ENCODE results near the gene RAB3A. TPM values are rescaled to one million over a fixed set of nuclear protein-coding genes. Genes with fewer than 3 reads are reported as not detected.

RAB3A gene
- total and polyA plus RNA-seq, 9 of the 15 experiments (the other 6 are each of a cell fraction or from before 2014, with no cell fraction given), result 0.17 to 5.1 (median 0.90) TPM; not detected in 1

GRCh38 chr19:18152442-18152816, 51.4 kb downstream of the RAB3A start (continued):
- TF ChIP-seq FOXP4 (CRISPR knock-in tag; IDR thresholded peaks at IDR 0.05; ENCODE audit: borderline replicate concordance) (peak; percentile 18; the same call in 1 of the 2 replicates), ZNF324 (CRISPR knock-in tag; IDR thresholded peaks at IDR 0.05) (no peak), ZNF146 (CRISPR knock-in tag; IDR thresholded peaks at IDR 0.05; ENCODE audit: unreplicated experiment) (no peak), ZNF23 (CRISPR knock-in tag; IDR thresholded peaks at IDR 0.05) (no peak), RUNX1 (IDR thresholded peaks at IDR 0.05; ENCODE audit: low read depth) (no peak), RAD51 (IDR thresholded peaks at IDR 0.05; ENCODE audit: borderline replicate concordance, low read depth) (peak; percentile 24; the same call in 1 of the 2 replicates), ETS1 (conservative IDR thresholded peaks at IDR 0.05; ENCODE audit: control insufficient read depth, low read depth, low read length) (0 out of 2 replicates have a peak, but pooled peaks have one; percentile 11), SFPQ (IDR thresholded peaks at IDR 0.05; ENCODE audit: low read depth, low read length) (no peak), SIN3B (IDR thresholded peaks at IDR 0.05; ENCODE audit: low read depth) (no peak), GABPB2 (CRISPR knock-in tag; conservative IDR thresholded peaks at IDR 0.05) (no peak), NFRKB (IDR thresholded peaks at IDR 0.05; ENCODE audit: low read depth) (no peak), IRF1 (CRISPR knock-in tag; IDR thresholded peaks at IDR 0.05; ENCODE audit: borderline replicate concordance) (no peak), FOSL1 (tag; conservative IDR thresholded peaks at IDR 0.05) (no peak), NR1H2 (CRISPR knock-in tag; IDR thresholded peaks at IDR 0.05) (no peak), CEBPB (tag; IDR thresholded peaks at IDR 0.05) (no peak), ETV6 (IDR thresholded peaks at IDR 0.05; ENCODE audit: borderline replicate concordance in 1 of 2, low read depth in 2 of 2, low read length in 1 of 2) (no peak), ETV6 (CRISPR knock-in tag; IDR thresholded peaks at IDR 0.05; ENCODE audit: borderline replicate concordance) (no peak)
- TF ChIP-seq, protein P1, sequence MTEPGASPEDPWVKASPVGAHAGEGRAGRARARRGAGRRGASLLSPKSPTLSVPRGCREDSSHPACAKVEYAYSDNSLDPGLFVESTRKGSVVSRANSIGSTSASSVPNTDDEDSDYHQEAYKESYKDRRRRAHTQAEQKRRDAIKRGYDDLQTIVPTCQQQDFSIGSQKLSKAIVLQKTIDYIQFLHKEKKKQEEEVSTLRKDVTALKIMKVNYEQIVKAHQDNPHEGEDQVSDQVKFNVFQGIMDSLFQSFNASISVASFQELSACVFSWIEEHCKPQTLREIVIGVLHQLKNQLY (CRISPR knock-in tag; conservative IDR thresholded peaks at IDR 0.05), result no peak
